ENCODE measurements around the gene P3H4. TPM values are rescaled to one million over a fixed set of nuclear protein-coding genes. Genes with fewer than 3 reads are reported as not detected.

Gene P3H4
- total RNA-seq, 6 donors from 2014 or later: 5.8 to 26.2 (median 8.9) TPM

DNA sequence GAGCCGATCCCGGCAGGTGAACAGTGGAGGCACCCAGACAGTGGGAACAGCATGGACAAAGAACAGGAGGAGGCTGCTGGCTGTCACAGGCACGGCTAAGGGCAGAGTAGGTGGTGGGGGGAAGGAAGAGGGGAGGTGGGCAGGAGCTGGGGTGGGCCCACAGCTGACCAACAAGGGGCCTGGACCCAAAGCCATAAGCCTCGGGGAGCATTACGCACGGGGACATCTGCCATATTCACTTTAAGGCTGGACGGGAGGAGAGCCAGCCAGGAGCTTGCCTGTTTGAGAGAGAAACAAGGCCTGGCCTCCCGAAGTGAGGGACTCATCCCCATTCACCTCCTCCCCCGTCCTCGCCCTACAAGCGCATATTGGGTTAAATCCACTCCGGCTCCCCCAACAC, 57.7 kb downstream of the P3H4 start:
- 89 to 91% methylated on average over 11 to 12 of the region's 12 CpGs for WGBS, 2 donors

More for the DNA sequence above, 57.7 kb downstream of the P3H4 start:
- Histone ChIP-seq H3K4me3 (no peak overlapping the region), H3K9me3 (no peaks in the 10 kb centered on the region), H3K4me1 (no peaks in the 10 kb centered on the region), H3K36me3 (peaks cover 13 to 50% (median 44%) of the 10 kb centered on the region in 4 donors), H3K27me3 (no peaks in the 10 kb centered on the region), H3K27ac (no peak overlapping the region)
- TF ChIP-seq POLR2AphosphoS5 (IDR thresholded peaks at IDR 0.05): no peak
- ATAC-seq (ENCODE audit: low FRiP score in 2 of 2): no peak
- no peak for DNase-seq

Other genes starting within 250 kb of the P3H4 start
- gene KRT9, start 239.9 kb downstream of the P3H4 start, total RNA-seq: not detected
- gene KRT14, start 225.1 kb downstream of the P3H4 start, total RNA-seq: not detected
- not detected for gene KRT16, start 199.2 kb downstream of the P3H4 start, total RNA-seq
- gene KRT17, start 187.4 kb downstream of the P3H4 start, total RNA-seq: 10 to 100 TPM in 4 of 6 donors, 1 to 10 TPM in 1, under 1 TPM in 1; 0.78 to 33.3 (median 18.0) TPM
- gene EIF1, start 123.1 kb downstream of the P3H4 start, total RNA-seq: 100 to 1,000 TPM; 109 to 998 (median 405) TPM
- gene GAST, start 99.6 kb downstream of the P3H4 start, total RNA-seq: not detected
- 1 to 10 TPM in 1 of 6 donors, under 1 TPM in 3, not detected in 2; 0.14 to 1.0 (median 0.59) TPM for gene HAP1, start 77.3 kb downstream of the P3H4 start, total RNA-seq
- 100 to 1,000 TPM; 120 to 241 (median 143) TPM for gene JUP, start 25.2 kb downstream of the P3H4 start, total RNA-seq
- 10 to 100 TPM in 5 of 6 donors, 1 to 10 TPM in 1; 8.9 to 59.7 (median 29.3) TPM for gene FKBP10, start 1.1 kb upstream of the P3H4 start, total RNA-seq
- gene NT5C3B, start 24.3 kb upstream of the P3H4 start, total RNA-seq: 10 to 100 TPM; 35.1 to 61.8 (median 37.5) TPM
- 1 to 10 TPM in 1 of 6 donors, under 1 TPM in 2, not detected in 3; 0.17 to 1.1 (median 0.37) TPM for gene KLHL10, start 25.9 kb upstream of the P3H4 start, total RNA-seq
- 10 to 100 TPM; 13.3 to 25.2 (median 15.5) TPM for gene KLHL11, start 53.5 kb upstream of the P3H4 start, total RNA-seq
- 100 to 1,000 TPM in 2 of 6 donors, 10 to 100 TPM in 4; 41.9 to 132 (median 84.6) TPM for gene ACLY, start 107.0 kb upstream of the P3H4 start, total RNA-seq
- 10 to 100 TPM in 2 of 6 donors, 1 to 10 TPM in 4; 1.2 to 16.9 (median 4.8) TPM for gene ODAD4, start 118.7 kb upstream of the P3H4 start, total RNA-seq
- 10 to 100 TPM; 33.4 to 62.3 (median 45.3) TPM for gene CNP, start 154.8 kb upstream of the P3H4 start, total RNA-seq
- 100 to 1,000 TPM in 1 of 6 donors, 10 to 100 TPM in 5; 53.2 to 109 (median 73.5) TPM for gene DNAJC7, start 205.5 kb upstream of the P3H4 start, total RNA-seq
- 10 to 100 TPM; 27.2 to 36.6 (median 31.0) TPM for gene NKIRAS2, start 208.1 kb upstream of the P3H4 start, total RNA-seq
- gene C17orf113, start 238.7 kb upstream of the P3H4 start, total RNA-seq: 1 to 10 TPM; 1.1 to 5.2 (median 2.3) TPM

All from upper lobe of left lung (tissue), 6 donors.